ENCODE measurements around the gene PDE4D.

- TF ChIP-seq CTCF (IDR thresholded peaks at IDR 0.05) (no peak), EZH2 (IDR thresholded peaks at IDR 0.05; ENCODE audit: borderline replicate concordance, insufficient read depth, low read depth, low read length, poor library complexity, severe bottlenecking) (no peak)
Measured at GRCh38 chr5:59535561-59535960, 358.0 kb downstream of the PDE4D start.
